ENCODE measurements around the gene RABAC1.

The RABAC1 gene

DNA sequence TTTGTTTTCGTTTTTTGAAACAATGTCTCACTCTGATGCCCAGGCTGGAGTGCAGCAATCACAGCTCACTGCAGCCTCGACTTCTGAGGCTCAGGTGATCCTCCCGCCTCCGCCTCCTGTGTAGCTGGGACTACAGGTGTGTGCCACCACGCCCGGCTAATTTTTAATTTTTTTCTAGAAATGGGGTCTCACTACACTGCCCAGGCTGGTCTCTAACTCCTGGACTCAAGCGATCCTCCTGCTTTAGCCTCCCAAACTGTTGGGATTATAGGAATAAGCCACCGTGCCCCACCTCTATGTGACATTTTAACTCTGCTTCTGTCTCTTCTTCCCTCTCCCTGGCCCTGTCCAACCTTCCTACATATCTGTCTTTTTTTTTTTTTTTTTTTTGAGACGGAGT lies 29.8 kb upstream of the RABAC1 start:
- no peak for DNase-seq

DNA sequence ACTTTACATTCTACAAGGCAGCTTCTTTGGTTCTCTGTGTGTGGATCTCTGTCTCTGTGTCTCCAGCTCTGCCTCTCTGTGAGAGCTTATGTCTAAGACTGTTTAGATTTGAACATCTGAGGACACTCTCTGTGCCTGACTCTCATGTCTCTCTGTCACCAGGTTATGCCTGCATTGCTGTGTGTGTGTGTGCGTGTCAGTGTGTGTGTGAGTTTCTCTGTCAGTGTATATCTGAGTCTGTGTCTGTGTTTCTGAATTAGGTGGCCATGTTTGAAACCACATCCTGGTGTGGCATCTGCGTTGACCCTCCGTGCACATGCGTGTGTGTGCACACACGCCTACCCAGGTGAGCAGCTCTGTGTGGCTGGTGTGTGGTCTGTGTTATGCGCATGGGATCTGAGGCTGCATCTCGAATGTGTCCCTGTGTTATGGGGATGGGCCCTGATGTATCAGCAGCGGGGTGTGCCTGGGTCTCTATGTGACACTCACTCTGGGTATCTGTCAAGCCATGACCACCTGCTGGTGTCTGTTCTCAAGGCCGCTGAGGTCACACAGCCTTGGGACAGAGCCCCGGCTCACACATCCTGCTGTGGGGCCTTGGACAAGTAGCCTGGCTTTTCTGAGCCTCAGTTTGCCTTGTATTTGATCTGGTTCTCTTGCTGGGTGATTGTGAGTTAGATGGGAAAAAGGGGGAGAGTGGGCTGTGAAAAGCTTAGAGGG lies 28.2 kb upstream of the RABAC1 start:
- no peak for DNase-seq

DNA sequence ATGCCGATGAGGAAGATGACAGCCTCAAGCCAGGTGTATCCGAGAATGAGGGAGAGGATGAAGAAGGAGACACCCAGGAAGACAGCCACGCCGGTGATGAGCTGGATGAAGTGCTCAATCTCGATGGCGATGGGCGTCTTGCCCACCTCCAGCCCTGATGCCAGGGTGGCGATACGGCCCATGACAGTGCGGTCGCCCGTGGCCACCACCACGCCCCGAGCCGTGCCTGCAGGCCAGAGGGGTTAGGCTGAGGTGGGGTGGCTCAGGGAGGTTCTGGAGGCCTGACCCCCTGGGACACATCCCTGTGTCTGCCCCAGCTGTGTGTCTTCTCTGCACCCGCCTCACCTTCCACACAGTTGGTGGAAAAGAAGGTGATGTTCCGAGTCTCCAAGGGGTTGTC lies 25.8 kb upstream of the RABAC1 start:
- DNase-seq: no peak

DNA sequence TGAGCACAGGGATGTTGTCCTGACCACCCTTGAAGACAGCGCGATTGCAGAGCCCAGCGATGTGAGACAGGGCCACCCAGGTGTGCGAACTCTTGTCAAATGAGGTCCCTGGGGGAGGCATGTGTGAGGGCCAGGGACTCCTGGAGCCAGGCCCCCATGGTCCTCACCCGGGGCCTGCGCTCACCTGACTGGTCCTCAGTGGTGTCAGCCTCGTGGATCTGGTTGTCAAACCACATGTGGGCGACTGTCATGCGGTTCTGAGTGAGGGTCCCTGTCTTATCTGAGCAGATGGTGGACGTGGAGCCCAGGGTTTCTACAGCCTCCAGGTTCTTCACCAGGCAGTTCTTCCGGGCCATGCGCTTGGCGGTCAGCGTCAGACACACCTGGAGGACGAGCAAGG lies 22.6 kb upstream of the RABAC1 start:
- DNase-seq: no peak

DNA sequence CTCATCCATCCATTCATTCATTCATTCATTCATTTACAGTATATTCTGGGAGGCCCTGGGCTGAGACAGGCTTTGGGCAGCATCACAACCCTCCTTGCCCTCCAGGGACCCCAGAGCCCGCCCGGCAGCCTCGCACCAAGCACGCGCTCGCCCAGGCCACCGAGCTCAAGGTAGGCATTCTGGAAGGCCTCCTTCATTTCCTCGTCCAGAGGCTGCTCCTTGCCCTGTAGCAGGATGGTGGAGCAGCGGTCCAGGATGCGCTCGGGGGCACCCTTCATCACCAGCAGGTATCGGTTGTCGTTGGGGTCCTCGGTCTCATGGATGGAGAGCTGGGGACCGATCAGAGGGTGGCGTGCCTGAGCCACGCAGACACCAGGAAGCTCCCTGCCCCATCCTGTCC lies 19.3 kb upstream of the RABAC1 start:
- no peak for DNase-seq

DNA sequence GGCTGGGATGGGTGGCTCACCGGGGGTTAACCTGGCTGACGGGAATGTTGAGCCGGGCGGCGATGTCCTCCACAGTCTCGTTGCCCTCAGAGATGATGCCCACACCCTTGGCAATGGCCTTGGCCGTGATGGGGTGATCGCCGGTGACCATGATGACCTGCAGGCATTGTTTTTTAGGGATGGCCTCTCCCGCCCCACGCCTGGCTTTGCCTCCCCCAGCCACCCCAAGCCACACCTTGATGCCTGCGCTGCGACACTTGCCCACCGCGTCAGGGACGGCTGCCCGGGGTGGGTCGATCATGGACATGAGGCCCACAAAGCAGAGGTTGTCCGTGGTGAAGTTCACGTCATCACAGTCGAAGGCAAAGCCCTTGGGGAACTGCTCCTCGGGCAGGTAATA lies 18.8 kb upstream of the RABAC1 start:
- DNase-seq: no peak

DNA sequence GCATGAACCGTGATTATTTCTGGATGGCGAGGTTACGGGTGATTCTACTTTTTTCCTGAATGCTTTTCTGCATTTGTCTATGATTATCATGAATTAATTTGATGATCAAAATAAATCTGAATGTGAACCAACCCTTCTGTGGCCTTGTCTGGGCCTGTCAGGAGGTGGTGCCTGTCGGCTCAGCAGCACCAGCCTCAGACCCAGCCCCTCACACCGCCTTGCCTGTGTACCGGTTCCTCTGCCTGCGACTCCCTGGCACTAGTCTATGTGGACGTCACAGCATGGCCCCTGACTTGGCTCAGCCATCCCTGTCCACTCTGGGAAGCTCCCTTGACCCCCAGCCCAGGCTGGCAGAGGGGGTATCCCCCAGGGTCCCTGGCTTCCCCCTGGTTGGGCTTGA lies 15.5 kb upstream of the RABAC1 start:
- no peak for DNase-seq

DNA sequence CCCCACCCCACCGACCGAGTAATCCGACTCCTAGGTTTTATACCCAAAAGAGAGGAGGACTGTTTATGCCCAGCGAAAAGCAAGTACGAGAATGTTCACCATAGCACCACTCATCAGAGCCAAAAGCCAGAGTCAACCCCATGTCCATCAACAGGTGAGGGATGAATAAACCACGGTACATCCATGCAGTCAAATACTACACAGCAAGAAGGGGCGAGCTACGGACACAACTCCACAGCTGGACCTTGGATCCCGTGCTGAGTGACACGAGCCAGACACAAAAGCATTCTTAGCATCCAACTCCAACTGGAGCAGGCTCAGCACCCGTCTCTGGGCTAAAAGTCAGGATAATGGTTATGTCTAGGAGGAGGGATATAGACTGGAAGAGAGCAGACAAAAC lies 12.2 kb upstream of the RABAC1 start:
- no peak for DNase-seq

DNA sequence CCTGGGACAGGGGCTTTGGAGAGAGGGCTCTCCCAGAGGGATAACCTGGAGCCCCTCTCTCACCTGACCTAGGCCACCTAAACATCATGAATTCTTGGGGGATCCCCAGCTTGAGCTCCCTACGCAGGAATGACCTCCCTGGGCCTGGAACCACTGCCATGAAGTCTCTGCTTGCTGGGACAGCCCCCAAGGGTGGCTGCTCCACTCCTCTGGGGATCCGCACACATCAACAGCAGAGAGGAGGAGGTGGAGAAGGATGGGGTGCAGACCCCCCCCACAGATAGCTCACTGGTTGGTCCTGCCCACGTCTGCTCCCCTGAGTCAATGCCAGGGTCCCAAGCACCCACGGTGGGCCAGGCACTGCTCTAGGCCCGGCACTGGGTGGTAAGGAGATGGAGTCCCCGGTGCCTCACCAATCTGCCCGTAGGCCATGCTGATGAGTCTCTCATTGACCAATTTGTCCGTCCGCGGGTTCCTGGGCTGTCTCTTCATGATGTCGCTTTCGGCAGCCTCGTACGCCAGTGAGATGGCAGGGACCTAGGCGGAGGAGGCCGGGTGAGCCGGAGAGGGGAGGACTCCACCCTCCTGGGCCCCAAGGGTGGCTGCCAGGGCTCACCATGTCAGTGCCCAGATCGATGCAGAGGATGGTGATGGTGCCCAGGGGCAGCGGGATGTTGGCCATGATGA lies 10.8 kb upstream of the RABAC1 start:
- DNase-seq: no peak

DNA sequence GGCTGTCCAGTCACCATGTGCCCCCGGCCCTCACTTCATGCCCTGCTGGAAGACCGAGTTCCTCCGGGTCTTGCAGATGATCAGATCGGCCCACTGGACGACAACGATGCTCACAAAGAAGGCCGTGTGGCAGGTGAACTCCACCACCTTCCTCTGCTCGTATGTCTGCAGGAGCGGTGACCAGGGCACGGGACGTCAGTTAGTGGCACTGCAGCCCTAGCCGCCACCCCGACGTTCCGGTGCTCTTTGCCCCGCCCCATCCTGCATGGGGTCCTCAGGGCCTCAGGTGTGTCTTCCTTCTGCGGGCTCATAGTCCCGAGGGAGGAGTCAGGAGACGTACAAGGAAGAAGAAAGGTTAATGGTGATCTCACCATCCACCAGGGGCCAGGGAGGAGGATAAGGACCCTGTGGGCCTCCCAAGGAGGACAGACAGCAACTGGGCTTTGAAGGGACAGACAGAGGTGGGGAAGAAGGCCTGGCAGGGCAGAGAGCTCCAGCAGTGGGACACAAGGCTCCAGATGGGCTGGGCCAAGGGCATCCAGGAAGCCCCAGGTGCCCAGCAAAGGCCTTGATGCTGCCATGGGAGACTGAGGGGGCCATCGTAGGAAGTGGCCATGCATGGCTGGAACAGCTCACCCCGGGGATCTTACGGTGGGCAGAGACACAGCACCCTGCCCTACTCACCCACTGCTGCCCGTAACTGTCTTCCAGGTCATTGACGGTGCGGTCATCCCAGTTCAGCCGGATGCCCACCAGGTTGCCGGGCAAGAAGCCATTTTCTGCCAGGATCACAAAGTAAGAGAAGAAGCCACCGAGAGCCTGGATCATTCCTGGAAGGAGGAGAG lies 9.9 kb upstream of the RABAC1 start:
- no peak for DNase-seq

DNA sequence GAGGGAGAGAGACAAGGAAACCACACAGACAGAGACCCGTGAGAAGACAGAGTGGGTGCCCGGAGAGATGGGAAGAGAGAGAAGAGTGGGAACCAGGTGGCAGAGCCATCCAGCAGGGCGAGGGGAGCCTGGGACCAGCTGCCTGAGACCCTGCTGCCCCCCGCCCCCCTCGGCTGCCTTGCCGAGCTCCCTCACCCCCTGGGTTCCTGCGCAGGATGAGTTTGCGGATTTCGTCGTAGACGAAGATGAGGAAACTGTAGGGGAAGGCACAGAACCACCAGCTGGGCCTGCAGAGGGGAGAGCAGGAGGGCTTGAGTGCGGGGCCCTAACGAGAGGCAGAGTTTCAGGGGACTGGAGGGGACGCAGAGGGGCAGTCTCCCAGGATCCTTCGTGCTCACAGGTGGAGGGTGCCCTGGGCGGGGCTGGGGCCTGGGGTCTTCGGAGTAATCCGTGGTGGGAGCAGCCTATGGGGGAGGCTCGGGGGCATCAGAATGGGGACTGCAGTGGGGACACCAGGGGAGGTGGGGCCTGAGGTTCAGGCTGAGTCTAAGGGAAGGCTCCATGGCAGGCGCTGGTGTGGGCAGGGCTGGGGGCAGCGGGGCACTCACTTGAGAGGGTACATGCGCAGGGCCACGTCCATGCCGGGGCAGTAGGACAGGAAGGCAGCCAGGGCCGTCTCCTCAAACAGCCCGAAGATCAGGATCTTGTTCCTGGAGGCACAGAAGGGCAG lies 8.1 kb upstream of the RABAC1 start:
- no peak for DNase-seq

DNA sequence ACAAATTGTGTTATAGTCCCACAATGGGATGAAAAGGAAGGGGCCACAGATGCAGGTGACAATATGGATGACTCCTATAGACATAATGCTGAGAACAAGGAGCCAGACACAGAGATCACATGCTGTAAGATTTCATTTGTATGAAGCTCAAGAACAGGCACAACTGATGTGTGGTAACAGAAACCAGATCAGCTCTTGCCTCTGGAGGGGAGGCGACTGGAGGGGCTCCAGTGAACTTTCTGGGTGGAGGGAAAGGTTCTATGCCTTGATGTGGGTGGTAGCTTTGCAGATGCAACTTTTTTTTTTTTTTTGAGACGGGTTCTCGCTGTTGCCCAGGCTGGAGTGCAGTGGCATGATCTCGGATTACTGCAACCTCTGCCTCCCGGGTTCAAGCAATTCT lies 6.0 kb upstream of the RABAC1 start:
- no peak for DNase-seq

DNA sequence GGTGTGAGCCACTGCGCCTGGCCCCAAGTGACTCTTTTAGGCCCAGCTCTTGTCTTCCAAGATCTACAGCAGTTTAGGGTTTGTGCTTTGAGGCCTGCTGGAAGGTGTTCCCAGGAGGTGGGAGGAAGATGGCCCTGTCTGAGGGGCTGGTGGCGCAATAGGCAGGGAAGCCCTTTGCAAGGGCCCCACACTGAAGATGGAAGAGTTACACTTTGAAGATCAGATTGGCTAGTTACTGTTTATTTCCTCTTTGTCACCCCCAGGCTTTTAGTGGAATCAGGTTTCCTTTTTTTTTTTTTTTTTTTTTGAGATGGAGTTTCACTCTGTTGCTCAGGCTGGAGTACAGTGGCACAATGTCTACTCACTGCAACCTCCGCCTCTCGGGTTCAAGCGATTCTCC lies 1.9 kb upstream of the RABAC1 start:
- peak; percentile 82 for DNase-seq

DNA sequence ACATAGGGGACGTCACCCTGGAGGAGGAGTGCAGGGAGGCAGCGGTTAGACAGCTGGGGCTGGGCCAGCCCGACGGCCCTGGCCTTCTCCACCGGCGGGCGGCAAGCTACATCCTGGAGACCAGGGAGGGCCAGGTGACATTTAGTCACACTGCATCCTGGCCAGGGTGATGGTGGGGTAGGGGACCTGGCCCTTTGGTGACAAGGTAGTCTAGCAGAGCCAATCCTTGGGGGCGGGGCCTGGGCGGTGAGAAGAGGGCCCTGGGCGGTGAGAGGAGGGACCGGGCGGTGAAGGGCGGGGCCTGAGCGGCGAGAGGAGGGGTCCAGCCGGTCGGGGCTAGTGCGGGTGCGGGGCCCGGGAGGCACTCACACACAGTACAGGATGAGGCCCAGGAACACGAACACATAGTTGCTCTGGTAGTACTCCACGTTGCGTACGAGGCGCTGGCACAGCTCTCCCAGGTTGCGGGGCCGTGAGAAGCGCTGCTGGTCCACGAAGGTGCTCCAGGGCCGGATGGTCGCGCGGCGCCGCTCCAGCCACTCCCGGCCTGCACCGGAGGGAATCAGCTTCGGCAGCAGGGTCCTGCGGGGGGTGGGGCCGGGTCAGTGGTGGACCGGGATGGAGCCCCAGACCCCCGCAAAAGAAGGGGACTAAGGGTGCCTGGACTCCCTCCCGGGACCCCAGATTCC lies 610 bp downstream of the RABAC1 start:
- peak; percentile 30 for DNase-seq

DNA sequence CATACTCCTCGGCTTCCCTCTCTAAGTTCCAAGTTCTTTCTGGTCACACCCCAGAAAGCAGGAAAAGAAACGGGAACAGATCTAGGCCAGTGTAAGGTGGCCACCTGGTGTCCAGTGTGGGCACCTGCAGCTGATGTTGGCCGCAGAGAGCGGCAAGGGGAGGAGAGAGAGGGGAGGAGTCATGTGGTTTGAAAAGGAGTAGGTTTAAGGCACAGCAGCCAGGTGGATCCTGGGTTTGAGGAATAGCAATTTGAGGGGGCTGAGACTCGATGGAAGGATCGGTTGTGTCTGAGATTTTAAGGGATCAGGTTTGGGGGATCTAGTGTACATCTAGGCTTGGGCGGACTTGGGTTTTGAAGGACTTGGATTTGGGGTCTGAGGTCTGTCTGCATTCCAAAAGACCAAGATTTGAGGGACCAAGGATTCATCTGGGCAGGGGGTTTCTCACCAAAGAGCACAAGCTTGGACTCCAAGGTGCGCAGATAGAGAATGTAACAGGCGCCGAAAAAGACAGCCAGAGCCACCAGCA lies 1.2 kb downstream of the RABAC1 start:
- peak; percentile 78 for DNase-seq

DNA sequence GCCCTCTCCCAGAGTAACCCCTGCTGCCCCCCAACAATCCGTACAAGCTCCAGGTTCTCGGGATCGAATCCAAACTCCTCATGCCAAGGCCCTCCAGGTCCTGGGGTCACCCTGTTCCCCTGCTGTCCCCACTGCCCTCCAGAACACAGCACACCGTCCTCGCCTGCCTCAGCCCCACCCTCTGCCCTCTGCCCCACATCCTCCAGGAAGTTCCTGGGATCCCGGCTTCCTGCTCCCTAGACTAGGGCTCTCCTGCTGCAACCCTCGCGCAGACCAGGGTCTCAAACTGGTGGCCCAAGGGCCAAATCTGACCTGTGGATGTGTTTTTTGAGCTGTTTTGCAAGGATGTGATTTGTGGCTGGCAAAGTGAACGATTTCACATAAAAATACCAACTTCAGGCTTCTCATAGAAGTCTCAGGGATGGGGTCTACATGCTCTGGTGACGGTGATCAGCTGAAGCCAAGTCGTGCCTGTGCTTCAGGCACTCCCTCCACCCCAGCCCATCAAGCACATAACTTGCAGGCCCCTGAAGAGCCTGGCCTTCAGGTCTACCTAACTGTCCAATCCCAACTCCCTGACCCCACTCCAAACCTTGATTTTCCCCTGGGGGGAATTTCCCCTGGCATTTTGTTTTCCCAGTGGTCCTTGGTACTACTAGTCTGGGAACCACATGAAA lies 1.8 kb downstream of the RABAC1 start:
- no peak for DNase-seq

DNA sequence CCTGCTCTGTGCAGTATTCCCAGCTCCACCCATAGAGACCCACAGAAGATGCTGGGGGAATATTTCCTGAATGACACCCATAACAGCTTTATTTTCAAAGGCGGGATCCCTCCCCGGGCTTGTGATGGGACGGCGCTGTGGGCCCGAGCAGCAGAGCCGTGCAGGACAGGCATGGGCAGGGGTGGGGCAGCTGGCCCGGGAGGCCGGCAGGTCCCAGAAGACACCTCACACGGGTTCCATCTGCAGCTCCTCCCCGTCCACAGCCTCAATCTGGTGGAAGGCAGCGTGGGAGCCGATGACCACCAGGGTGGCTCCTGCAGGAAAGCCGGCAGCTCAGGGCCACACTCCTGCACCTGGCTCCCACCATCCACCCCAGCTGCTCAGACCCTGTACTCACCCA lies 2.5 kb downstream of the RABAC1 start:
- DNase-seq: no peak

DNA sequence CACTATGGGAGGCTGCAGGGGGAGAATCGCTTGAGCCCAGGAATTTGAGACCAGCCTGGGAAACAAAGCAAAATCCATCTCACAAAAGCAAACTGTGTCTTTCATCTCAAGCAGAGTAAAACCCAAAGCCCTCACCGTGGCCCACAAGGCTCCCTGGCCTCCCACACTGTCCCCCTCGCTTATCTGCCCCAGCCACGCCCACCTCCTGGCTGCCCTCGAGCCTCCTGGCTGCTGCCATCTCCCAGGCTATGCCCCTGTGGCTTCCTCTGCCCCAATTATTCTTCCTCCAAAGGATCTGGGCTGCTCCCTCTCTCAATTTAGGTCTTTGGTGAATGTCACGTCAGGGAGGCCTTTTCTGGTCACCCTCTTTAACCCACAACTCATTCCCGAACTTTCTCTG lies 3.6 kb downstream of the RABAC1 start:
- no peak for DNase-seq

DNA sequence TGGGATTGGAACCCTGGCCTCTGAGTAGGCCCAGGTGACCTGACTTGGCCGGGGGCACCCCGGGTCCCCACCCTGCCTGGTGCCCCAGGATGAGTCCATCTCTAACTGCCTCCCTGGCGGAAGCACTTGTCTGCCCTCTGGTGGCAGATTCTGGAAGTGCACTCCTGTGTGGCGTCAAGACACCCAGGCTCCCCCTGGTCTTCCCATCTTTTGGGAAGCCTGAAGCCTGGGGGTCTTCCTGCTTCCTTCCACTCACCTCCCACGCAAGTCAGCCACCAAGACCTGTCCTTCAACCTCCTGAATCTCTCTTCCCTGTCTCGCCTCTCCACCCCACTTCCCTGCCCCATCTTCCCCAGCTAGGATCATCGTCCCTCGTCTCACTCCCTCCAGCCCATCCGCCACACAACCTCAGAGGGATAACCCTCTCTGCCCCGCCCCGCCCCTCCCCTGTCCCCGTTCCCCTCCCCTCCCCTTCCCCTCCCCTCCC lies 7.4 kb downstream of the RABAC1 start:
- DNase-seq: peak; percentile 61

DNA sequence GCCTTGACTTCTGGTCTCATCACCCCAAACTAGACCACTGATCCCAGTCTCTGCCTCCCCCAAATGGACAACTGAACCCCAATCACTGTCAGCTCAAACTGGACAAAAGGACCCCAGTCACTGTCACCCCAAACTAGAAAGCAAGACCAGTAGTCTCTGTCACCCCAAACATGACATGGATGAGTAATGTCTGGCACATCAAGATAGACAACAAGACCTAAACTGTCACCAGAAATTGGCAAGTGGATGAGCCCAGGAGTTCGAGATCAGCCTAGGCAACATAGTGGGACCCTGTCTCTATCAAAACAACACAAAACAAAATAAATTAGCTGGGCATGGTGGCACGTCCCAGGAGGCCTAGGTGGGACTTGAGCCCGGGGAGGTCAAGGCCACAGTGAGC lies 12.0 kb downstream of the RABAC1 start:
- no peak for DNase-seq

DNA sequence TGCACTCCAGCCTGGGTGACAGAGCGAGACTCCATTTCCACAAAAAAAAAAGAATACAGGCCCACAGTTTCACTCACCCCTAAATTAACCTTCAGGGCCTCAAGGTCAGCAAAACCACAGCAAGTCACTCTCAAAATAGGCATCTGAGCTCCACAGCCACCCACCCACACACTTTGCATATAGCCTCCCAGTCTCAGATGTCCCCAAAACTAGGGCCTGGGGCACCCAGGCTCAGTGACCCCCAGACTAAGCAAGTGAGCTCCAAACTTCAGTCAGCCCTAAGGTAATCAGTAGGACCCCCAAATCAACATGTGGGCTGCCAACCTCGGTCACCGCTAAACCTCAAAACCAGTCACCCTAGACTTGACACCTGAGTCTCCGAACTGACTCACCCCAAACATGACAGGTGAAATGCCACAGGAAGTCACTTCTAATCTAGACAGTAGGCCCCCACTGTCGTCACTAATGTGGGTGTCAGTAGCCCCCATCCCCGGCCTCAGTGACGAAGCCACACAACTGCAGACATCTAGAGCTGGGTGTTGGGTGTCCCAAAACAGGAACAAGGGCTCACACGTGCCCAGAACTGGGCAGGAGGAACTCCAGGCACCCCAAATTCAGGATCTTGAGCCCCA lies 13.9 kb downstream of the RABAC1 start:
- DNase-seq: peak; percentile 28
